A673 (cell line): ENCODE measurements around the gene OR51E1.

ENCODE experiments used
- CTCF ChIP-seq: fragments of 300-800, 200-600 bp; sonication (generic); conservative IDR thresholded peaks from 2 replicates; pipeline ENCODE4 v1.5.1; 2017; ENCODE audit warnings: low read depth, mild to moderate bottlenecking, antibody characterized with exemption, low read length, moderate library complexity, mixed read lengths
- EZH2 ChIP-seq: fragments of 200-600 bp; sonication (generic); IDR thresholded peaks from 2 replicates; pipeline ENCODE4 v1.6.1; 2017; ENCODE audit warnings: borderline replicate concordance, low read depth, mild to moderate bottlenecking, mixed read lengths, antibody characterized with exemption, low read length; ENCODE audit not compliant: poor library complexity, severe bottlenecking

- TF ChIP-seq CTCF (peak; percentile 83), EZH2 (no peak)
Measured at GRCh38 chr11:4636962-4637661, 6.7 kb upstream of the OR51E1 start, which contains the start of gene OR51D1.
